ENCODE data around the gene VSTM5. TPM values are rescaled to one million over a fixed set of nuclear protein-coding genes. Genes with fewer than 3 reads are reported as not detected.

Gene VSTM5
- total RNA-seq, 1 donor from 2014 or later = not detected

GRCh38 chr11:93813974-93814373 lies 36.4 kb downstream of the VSTM5 start:
- Mint-ChIP-seq H3K4me3 (no peak overlapping the region), H3K9me3 (no peaks in the 10 kb centered on the region), H3K4me1 (peaks cover 5% of the 10 kb centered on the region), H3K27ac (no peak overlapping the region), H3K27me3 (ENCODE audit: low read depth) (no peaks in the 10 kb centered on the region), H3K36me3 (peaks cover 57% of the 10 kb centered on the region)
- DNase-seq (ENCODE audit: low spot score in 2 of 2, unreplicated experiment in 2 of 2) = no peak
- no peak for TF ChIP-seq CTCF (IDR thresholded peaks at IDR 0.05; ENCODE audit: unreplicated experiment)

DNA sequence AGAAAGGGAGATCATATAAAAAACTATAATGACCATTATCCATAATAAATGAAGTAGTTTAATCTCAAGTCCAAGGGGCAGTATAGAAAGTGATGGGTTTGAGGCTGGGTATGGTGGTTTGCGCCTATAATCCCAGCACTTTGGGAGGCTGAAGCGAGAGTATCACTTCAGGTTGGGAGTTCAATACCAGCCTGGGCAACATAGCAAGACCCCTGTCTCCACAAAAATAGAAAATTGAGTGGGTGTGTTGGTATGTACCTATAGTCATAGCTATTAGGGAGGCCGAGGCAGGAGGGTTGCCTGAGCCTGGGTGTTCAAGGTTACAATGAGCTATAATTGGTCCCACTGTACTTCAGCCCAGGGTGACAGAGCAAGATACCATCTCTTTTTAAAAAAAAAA lies 42.4 kb downstream of the VSTM5 start:
- H3K4me1 Mint-ChIP-seq = no peaks in the 10 kb centered on the region
- no peak overlapping the region for H3K27ac Mint-ChIP-seq
- TF ChIP-seq CTCF (IDR thresholded peaks at IDR 0.05; ENCODE audit: unreplicated experiment) = no peak
- H3K36me3 Mint-ChIP-seq = peaks cover 66% of the 10 kb centered on the region
- no peaks in the 10 kb centered on the region for H3K27me3 Mint-ChIP-seq (ENCODE audit: low read depth)
- DNase-seq (ENCODE audit: low spot score in 2 of 2, unreplicated experiment in 2 of 2) = no peak
- H3K4me3 Mint-ChIP-seq = no peak overlapping the region
- H3K9me3 Mint-ChIP-seq = no peaks in the 10 kb centered on the region

DNA sequence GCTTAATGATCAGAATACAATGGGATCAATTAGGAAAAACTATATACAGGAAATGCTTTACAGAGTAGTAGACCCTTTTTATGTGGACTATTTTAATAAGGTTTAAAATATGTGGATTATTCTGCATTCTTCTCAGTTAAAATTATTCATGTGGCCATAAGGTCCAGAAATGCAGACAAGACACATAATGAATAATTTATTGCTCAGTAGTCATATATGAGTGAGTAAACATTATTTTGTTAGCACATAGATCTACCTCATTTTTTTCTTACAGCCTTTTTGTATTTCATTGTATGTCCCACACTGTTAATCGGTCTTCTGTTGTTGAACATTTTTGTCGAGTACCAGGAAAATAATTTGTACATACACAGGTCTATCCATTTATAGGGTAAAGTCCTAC lies 45.5 kb downstream of the VSTM5 start:
- DNase-seq (ENCODE audit: low spot score in 2 of 2, unreplicated experiment in 2 of 2) = no peak
- TF ChIP-seq CTCF (IDR thresholded peaks at IDR 0.05; ENCODE audit: unreplicated experiment) = no peak
- no peaks in the 10 kb centered on the region for H3K27me3 Mint-ChIP-seq (ENCODE audit: low read depth)
- no peak overlapping the region for H3K27ac Mint-ChIP-seq
- no peaks in the 10 kb centered on the region for H3K9me3 Mint-ChIP-seq
- H3K4me3 Mint-ChIP-seq = no peak overlapping the region
- peaks cover 48% of the 10 kb centered on the region for H3K36me3 Mint-ChIP-seq
- H3K4me1 Mint-ChIP-seq = no peaks in the 10 kb centered on the region

DNA sequence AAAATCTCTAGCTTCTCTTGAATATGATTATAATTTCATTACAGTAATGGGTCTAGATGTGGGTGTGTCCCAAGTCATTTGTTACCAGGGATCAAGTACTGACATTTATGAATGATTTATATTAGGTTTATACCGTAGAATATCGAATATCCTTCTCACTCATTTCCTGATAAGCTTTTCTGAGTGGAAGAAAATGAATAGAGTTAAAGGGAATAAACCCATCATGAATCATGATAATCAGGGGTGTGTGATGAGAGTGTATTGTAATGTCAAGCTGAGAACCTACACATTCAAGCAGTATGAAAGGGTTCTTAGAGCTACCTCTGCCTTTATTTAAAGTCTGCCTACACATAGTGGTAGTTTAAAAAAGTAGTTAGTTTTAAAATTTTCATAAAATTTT lies 49.1 kb downstream of the VSTM5 start:
- no peaks in the 10 kb centered on the region for H3K9me3 Mint-ChIP-seq
- DNase-seq (ENCODE audit: low spot score in 2 of 2, unreplicated experiment in 2 of 2) = no peak
- H3K27me3 Mint-ChIP-seq (ENCODE audit: low read depth) = no peaks in the 10 kb centered on the region
- H3K27ac Mint-ChIP-seq = no peak overlapping the region
- peaks cover 46% of the 10 kb centered on the region for H3K36me3 Mint-ChIP-seq
- no peaks in the 10 kb centered on the region for H3K4me1 Mint-ChIP-seq
- H3K4me3 Mint-ChIP-seq = no peak overlapping the region
- TF ChIP-seq CTCF (IDR thresholded peaks at IDR 0.05; ENCODE audit: unreplicated experiment) = no peak

DNA sequence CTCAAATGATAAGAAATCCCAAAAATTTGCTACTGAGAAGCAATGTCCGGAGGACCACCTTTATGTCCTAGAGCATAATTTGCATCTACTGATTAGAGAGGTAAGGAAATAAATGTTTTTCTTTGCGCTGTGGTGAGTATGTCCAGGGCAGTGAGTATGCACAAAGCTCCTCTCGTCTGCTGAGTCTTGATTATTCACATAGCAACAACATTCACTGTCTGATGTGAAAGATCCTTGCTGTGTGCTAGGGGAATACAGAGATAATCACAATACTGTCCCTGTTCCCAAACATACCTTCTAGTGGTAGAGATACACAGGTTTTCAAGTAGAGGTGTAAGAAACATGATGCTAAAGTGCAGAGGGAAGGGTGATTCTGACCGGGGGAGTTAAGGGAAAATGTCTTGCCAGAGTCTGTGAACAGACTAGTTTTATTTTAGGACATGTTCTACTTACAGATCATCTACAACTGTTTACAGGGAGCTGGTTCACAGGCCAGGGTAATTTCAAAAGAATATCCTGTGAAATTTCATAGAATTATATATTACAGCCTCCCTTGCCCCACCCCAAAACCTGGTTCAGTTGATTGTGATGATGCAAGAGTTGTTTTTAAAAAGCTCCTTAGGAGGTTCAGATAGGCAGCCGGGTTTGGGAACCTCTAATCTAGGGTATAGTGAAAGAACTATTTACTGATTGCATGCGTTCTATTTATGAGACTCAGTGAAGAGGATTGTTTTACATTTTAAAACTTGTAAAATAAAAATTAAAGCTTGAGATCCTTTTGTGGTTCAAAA lies 53.8 kb downstream of the VSTM5 start:
- Mint-ChIP-seq H3K36me3 (peaks cover 53% of the 10 kb centered on the region), H3K4me1 (no peaks in the 10 kb centered on the region)
- no peak for DNase-seq (ENCODE audit: low spot score in 2 of 2, unreplicated experiment in 2 of 2)

More for the DNA sequence above, 53.8 kb downstream of the VSTM5 start:
- no peak overlapping the region for H3K4me3 Mint-ChIP-seq
- H3K27ac Mint-ChIP-seq = no peak overlapping the region
- H3K9me3 Mint-ChIP-seq = no peaks in the 10 kb centered on the region
- TF ChIP-seq CTCF (IDR thresholded peaks at IDR 0.05; ENCODE audit: unreplicated experiment) = no peak
- H3K27me3 Mint-ChIP-seq (ENCODE audit: low read depth) = no peaks in the 10 kb centered on the region
